Measurements from ENCODE around the gene OGN.
A peak's percentile ranks its signal among the peaks of the same experiment; 100 is the strongest.

Gene OGN, protein sequence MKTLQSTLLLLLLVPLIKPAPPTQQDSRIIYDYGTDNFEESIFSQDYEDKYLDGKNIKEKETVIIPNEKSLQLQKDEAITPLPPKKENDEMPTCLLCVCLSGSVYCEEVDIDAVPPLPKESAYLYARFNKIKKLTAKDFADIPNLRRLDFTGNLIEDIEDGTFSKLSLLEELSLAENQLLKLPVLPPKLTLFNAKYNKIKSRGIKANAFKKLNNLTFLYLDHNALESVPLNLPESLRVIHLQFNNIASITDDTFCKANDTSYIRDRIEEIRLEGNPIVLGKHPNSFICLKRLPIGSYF

DNA sequence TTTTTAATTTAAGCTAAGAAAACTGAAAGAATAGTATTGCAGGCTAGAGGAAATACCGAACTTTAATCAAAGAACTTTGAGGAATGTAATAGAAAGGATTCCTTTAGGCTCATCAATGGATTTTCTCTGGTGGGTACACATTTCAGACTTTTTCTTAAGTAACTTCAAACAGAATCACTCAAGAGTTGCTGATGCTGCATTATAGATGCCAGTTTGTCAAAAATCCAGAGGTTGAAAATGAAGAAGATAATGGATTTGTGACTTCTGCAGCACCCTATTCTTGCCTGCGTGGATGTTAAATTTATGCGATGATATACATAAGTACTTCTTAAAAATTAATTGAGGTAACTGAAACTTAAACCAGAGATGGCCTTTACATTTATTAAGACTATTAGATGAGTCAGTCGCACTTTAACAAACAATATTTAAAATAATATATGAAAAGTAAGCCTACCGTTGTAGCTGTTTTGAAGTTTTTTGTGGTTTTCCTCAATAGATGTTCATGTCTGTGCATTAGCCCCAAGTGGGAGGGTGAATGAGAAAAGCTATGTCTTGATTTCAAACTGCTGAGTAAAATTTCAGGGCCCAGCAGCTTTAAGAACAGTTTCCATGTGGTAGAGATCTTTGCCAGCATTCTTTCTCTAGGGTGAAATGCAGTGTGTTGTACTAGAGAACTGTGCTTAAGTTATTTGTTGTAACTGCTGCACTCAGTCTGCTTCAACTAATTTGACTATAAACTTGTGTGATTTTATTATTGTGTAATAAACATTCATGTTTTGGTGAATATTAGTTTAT, at the start of gene OGN:
Gene OGN, minus strand, starts transcription at position 537 of the 795 bp plus-strand sequence. CDS start 1,171 bp downstream, outside the sequence.
- CTCF ChIA-PET: no interaction called here
- H3K4me1 Mint-ChIP-seq: peaks cover 27% of the 10 kb centered on the region
- DNase-seq: no peak
- H3K9me3 Mint-ChIP-seq: no peaks in the 10 kb centered on the region
- no peaks in the 10 kb centered on the region for H3K27me3 Mint-ChIP-seq
- H3K27ac Mint-ChIP-seq: no peak within 1 kb of the TSS
- H3K4me3 Mint-ChIP-seq: no peak within 1 kb of the TSS
- peaks cover 4% of the 10 kb centered on the region for H3K36me3 Mint-ChIP-seq

GRCh38 chr9:92446536-92446935, 42.2 kb upstream of the OGN start:
- Mint-ChIP-seq H3K36me3 (no peaks in the 10 kb centered on the region), H3K27ac (no peak overlapping the region), H3K4me3 (no peak overlapping the region), H3K4me1 (no peaks in the 10 kb centered on the region), H3K27me3 (no peaks in the 10 kb centered on the region), H3K9me3 (peaks cover 1% of the 10 kb centered on the region)
- CTCF ChIA-PET: interaction anchor here (1.4 kb wide), 1 partner anchor 308 kb away, joined by 7 read pairs; no protein-coding TSS in a partner anchor
- no peak for DNase-seq

DNA sequence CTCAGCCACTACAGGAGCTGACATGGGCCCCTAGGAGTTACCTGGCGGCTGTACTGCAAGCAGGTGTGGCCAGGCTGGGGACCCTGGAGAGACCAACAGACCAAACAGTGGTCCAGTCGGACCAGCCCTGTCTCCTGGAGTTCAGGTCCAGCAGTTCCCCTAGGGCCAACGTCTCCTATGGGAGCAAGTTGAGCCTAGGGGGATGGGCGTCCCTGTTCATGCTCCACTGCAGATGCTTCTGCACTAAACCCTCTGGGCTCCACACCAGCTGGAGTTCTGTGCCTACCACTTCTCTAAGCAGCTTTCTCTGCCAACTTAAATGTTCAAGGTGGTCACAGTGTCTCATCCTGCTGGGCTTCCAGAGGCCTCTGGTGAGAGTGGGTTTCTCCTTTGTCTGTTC, 40.5 kb upstream of the OGN start:
- Mint-ChIP-seq H3K4me3 (no peak overlapping the region), H3K27ac (no peak overlapping the region), H3K27me3 (no peaks in the 10 kb centered on the region), H3K4me1 (peaks cover 12% of the 10 kb centered on the region), H3K36me3 (no peaks in the 10 kb centered on the region), H3K9me3 (peaks cover 1% of the 10 kb centered on the region)
- DNase-seq: no peak
- CTCF ChIA-PET: no interaction called here

DNA sequence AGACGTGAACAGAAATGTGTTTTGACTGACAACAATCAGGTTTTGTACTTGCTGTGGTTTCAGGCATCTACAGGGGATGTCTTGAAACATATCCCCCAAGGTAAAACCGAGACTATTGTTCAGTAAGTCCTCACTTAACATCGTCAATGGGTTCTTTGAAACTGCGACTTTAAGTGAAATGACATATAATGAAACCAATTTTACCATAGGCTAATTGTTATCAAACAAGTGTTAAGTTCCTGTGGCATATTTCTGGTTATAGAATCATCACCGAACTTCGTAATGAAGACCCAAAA, 36.3 kb upstream of the OGN start:
- DNase-seq: no peak
- Mint-ChIP-seq H3K27ac (peak overlapping the region; percentile 13), H3K4me1 (peaks cover 13% of the 10 kb centered on the region), H3K27me3 (no peaks in the 10 kb centered on the region), H3K9me3 (no peaks in the 10 kb centered on the region), H3K4me3 (no peak overlapping the region), H3K36me3 (no peaks in the 10 kb centered on the region)
- CTCF ChIA-PET: interaction anchor here (0.6 to 2.1 kb wide), 5 partner anchors 8 to 300 kb away, joined by 3 to 6 read pairs (median 4); no protein-coding TSS in a partner anchor

DNA sequence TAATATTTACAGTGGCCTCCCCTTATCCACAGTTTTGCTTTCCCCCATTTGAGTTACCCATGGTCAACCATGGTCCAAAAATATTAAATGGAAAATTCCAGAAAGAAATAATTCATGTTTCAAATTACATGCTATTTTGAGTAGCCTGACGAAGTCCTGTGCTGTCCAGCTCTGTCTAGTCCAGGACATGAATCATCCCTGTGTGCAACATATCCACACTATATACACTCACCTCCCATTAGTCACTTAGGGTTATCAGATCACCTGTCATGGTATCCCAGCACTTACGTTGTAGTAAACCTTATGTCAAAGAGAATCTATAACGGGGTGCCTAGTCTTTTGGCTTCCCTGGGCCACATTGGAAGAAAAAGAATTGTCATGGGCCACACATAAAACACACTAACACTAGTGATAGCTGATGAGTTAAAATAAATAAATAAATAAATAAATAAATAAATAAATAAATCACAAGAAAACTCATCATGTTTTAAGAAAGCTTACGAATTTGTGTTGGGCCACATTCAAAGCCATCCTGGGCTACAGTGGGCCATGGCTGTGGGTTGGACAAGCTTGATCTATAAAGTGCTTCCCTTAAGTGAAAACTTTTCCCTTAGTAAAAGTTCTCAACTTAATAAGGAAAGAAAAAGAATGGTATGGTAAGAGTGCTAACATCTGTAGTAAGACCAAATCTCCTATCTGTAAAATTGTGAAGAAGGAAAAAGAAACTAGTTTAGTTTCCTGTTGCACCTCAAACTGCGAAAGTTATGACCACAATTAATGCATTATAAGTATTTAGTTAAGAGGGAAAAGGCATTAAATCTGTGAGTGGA, 35.8 kb upstream of the OGN start:
- Mint-ChIP-seq H3K4me3 (no peak overlapping the region), H3K9me3 (no peaks in the 10 kb centered on the region), H3K27ac (peak overlapping the region; percentile 13), H3K4me1 (peaks cover 13% of the 10 kb centered on the region), H3K27me3 (no peaks in the 10 kb centered on the region), H3K36me3 (no peaks in the 10 kb centered on the region)
- CTCF ChIA-PET: interaction anchor here (0.6 to 2.1 kb wide), 7 partner anchors 9 to 300 kb away, joined by 3 to 11 read pairs (median 4); no protein-coding TSS in a partner anchor
- DNase-seq: no peak

DNA sequence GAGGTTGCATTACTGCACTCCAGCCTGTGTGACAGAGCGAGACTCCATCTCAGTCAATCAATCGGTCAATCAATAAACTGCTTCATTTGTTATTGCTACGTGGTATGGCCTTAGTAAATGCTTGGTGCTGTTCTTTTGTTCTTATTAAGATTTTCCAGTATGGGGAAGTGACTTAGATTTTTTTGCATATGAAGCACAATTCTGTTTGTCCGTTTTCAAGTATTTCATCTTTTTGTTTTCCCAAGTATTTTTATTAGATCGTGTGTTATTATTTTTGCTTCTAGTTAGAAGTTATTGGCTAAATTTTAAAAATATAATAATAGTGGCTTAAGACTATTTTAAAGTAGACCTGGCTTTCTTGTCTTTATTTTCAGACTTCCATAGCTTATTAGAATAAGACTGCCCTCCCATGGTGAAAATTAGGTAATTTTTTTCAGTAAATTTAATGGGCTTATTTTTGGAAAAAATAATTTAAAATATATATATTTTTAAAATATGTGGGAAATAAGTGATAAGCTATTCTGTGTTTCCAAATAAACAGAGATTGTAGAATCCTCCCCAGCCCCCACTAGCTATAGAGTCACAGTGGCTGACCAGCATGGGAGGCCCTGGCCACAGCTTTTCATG, 34.6 kb upstream of the OGN start:
- no peak for DNase-seq
- Mint-ChIP-seq H3K36me3 (no peaks in the 10 kb centered on the region), H3K4me1 (peaks cover 13% of the 10 kb centered on the region), H3K27ac (no peak overlapping the region), H3K4me3 (no peak overlapping the region), H3K9me3 (no peaks in the 10 kb centered on the region), H3K27me3 (no peaks in the 10 kb centered on the region)
- CTCF ChIA-PET: interaction anchor here (0.9 to 2.1 kb wide), 4 partner anchors 30 to 301 kb away, joined by 3 to 11 read pairs (median 5); no protein-coding TSS in a partner anchor

DNA sequence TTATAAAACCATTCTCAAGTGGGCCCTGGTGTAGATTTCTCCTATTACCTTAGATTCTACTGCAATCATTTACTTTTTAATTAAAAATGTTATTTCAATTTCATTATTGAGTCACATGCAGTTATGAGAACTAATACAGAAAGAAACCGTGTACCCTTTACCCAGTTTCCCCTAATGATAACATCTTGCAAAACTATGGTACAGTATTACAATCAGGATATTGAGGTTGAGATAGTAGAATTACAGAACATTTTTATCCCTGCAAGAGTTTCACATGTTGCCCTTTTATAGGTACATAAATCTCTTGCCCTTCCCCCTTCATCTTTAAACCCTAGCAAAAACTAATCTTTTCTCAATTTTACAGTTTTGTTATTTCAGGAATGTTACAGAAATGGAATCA, 30.9 kb upstream of the OGN start:
- Mint-ChIP-seq H3K27me3 (no peaks in the 10 kb centered on the region), H3K4me1 (peaks cover 4% of the 10 kb centered on the region), H3K27ac (no peak overlapping the region), H3K4me3 (no peak overlapping the region), H3K9me3 (no peaks in the 10 kb centered on the region), H3K36me3 (no peaks in the 10 kb centered on the region)
- CTCF ChIA-PET: no interaction called here
- no peak for DNase-seq

- Mint-ChIP-seq H3K9me3 (no peaks in the 10 kb centered on the region), H3K36me3 (no peaks in the 10 kb centered on the region), H3K27me3 (no peaks in the 10 kb centered on the region), H3K4me1 (no peaks in the 10 kb centered on the region), H3K27ac (no peak overlapping the region), H3K4me3 (no peak overlapping the region)
- CTCF ChIA-PET: no interaction called here
- no peak for DNase-seq
These were observed 28.7 kb upstream of the OGN start for GRCh38 chr9:92432972-92433548.

DNA sequence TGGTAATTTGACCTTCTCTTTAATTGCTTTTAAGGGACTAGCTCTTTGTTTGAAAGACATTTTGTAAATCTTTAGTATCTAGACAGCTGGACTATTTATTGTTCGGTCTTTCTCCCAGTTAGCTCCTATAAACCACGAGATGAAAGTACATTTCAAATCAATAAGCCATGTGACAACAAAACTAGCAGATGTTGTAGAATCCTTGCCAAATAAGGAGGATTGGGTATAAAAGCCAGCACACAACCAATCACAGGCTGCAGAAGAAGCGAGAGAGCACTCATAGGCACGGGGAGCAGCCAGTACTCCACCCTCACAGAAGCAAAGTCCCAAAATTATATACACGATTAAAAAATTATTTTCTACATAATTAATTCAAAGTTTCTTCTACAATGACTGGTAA, 28.0 kb upstream of the OGN start:
- Mint-ChIP-seq H3K9me3 (no peaks in the 10 kb centered on the region), H3K4me1 (no peaks in the 10 kb centered on the region), H3K27me3 (no peaks in the 10 kb centered on the region), H3K27ac (no peak overlapping the region), H3K36me3 (no peaks in the 10 kb centered on the region), H3K4me3 (no peak overlapping the region)
- CTCF ChIA-PET: no interaction called here
- no peak for DNase-seq

- CTCF ChIA-PET: no interaction called here
- no peak overlapping the region for H3K4me3 Mint-ChIP-seq
- H3K27ac Mint-ChIP-seq: no peak overlapping the region
- no peaks in the 10 kb centered on the region for H3K9me3 Mint-ChIP-seq
- H3K4me1 Mint-ChIP-seq: no peaks in the 10 kb centered on the region
- no peaks in the 10 kb centered on the region for H3K27me3 Mint-ChIP-seq
- no peak for DNase-seq
- no peaks in the 10 kb centered on the region for H3K36me3 Mint-ChIP-seq
These were observed 25.5 kb upstream of the OGN start for GRCh38 chr9:92429836-92430235.

DNA sequence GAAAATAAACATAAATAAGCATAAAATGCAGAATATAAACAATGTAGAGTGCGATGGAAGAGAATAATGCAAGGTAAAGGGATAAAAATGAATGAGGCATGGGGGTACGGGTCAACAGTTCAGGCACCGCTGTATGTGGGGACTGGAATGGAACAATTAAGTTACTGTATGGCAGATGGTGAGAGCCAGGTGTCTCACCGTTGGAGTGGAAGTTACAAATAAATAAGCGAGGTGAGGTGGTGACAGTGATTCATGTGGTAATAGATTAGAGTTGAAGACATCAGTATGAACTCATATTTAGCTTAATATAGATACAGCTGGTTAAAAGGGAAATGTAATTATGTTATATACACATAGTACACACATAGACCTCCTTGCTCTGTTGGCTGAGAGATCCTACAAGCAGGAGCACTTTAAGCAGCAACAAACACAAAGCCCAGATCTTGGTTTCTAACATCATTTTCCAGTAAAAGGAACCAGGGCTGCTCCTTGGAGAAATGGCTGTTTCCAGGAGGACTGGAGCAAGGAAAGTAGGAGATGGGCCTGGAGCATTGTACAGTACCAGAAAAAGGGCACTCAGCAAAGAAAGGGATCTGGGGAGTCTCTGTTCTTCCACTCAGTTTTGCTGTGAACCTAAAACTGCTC, 22.2 kb upstream of the OGN start:
- H3K9me3 Mint-ChIP-seq: no peaks in the 10 kb centered on the region
- CTCF ChIA-PET: no interaction called here
- no peak overlapping the region for H3K27ac Mint-ChIP-seq
- no peak for DNase-seq
- H3K27me3 Mint-ChIP-seq: no peaks in the 10 kb centered on the region
- H3K4me1 Mint-ChIP-seq: peaks cover 3% of the 10 kb centered on the region
- no peak overlapping the region for H3K4me3 Mint-ChIP-seq
- no peaks in the 10 kb centered on the region for H3K36me3 Mint-ChIP-seq

DNA sequence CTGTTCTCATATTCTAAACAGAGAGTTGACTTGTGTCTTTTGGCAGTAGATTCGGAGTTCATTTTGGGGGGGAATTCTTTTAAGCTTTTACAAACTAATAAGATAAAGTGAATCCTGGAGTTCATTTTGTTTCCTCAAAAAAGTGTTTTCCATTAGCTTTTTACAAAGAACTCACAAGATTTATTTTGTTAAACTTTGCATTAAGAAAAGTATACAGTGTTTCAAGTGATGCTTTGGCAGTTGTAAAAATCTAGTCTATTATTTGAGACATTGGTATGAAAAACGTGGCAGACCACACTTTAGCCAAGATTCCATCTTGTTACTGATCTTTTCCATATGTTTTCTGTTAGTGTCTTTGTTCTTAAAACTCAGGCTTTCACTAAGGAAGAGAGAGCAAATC, 21.1 kb upstream of the OGN start:
- DNase-seq: no peak
- Mint-ChIP-seq H3K4me1 (peaks cover 3% of the 10 kb centered on the region), H3K9me3 (no peaks in the 10 kb centered on the region), H3K27me3 (no peaks in the 10 kb centered on the region), H3K36me3 (no peaks in the 10 kb centered on the region), H3K27ac (no peak overlapping the region), H3K4me3 (no peak overlapping the region)
- CTCF ChIA-PET: no interaction called here

DNA sequence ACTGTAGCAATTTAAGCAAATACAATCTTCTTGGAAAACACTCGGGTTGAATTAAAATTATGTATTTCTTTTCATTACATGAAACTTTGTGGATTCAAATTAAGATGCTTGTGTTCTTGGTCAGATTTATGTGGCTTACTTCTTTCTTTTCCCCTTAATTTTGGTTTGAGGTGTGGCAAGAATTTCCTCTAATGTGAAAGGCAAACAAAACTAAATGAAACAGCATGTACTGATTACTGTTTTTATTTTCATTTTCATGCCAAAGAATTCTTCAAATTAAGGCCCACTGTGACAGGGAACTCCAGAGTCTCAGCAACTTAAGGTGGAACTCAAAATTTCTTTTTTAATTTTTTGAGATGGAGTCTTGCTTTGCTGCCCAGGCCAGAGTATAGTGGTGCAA, 20.0 kb upstream of the OGN start, which contains the start of gene OMD:
Gene OMD, minus strand, starts transcription at position 132 of the 400 bp plus-strand sequence. CDS start 6,913 bp downstream, outside the sequence.
- Mint-ChIP-seq H3K36me3 (no peaks in the 10 kb centered on the region), H3K4me1 (peaks cover 3% of the 10 kb centered on the region), H3K27ac (no peak within 1 kb of the TSS), H3K27me3 (no peaks in the 10 kb centered on the region), H3K9me3 (no peaks in the 10 kb centered on the region), H3K4me3 (no peak within 1 kb of the TSS)
- no peak for DNase-seq
- CTCF ChIA-PET: no interaction called here
